WTC11 (cell line): ENCODE data around the gene TMTC2. TPM values are rescaled to one million over a fixed set of nuclear protein-coding genes. Genes with fewer than 3 reads are reported as not detected.

Experiments
- ATAC-seq: fragments of 200-7000 bp; cut with Tn5 transposase; 2 replicates; pipeline ENCODE4 v1.10.0; 2021; ENCODE audit warnings: mild to moderate bottlenecking, moderate library complexity
- CTCF ChIA-PET: fragments of 300-600 bp; sonication (Branson Sonifier 250); formaldehyde crosslinking; loops from one replicate; lab custom pipeline; 2021; ENCODE audit warnings: antibody characterized with exemption; lab: Charles Lee
- POLR2A ChIA-PET: fragments of 350-600 bp; sonication (Branson Sonifier 250); formaldehyde crosslinking; loops from one replicate; lab custom pipeline; 2021; ENCODE audit warnings: antibody characterized with exemption; lab: Charles Lee
- DNase-seq: peaks from one replicate; pipeline ENCODE4 v3.0.0; 2021; ENCODE audit warnings: low spot score
- H3K27ac Mint-ChIP-seq: 2 replicates; pipeline ENCODE4 v1.8.0; 2021; ENCODE audit warnings: mixed read lengths
- H3K27me3 Mint-ChIP-seq: 2 replicates; pipeline ENCODE4 v1.8.0; 2021; ENCODE audit warnings: low read depth, mild to moderate bottlenecking, moderate library complexity, mixed read lengths
- H3K36me3 Mint-ChIP-seq: 2 replicates; pipeline ENCODE4 v1.8.0; 2021; ENCODE audit warnings: mixed read lengths
- H3K4me1 Mint-ChIP-seq: 2 replicates; pipeline ENCODE4 v1.8.0; 2022; ENCODE audit warnings: mixed read lengths
- H3K4me3 Mint-ChIP-seq: 2 replicates; pipeline ENCODE4 v1.8.0; 2021; ENCODE audit warnings: mild to moderate bottlenecking, moderate library complexity, mixed read lengths
- H3K9me3 Mint-ChIP-seq: 2 replicates; pipeline ENCODE4 v1.8.0; 2021; ENCODE audit warnings: mixed read lengths
- ESRRA ChIP-seq: sonication (generic); formaldehyde crosslinking; IDR thresholded peaks from 2 replicates; pipeline ENCODE4 v1.8.1; 2022; ENCODE audit warnings: mild to moderate bottlenecking, missing genetic modification reagents, borderline replicate concordance
- FOXP4 ChIP-seq: sonication (generic); formaldehyde crosslinking; IDR thresholded peaks from 2 replicates; pipeline ENCODE4 v1.8.0; 2022; ENCODE audit warnings: mild to moderate bottlenecking, missing genetic modification reagents
- JUN ChIP-seq: sonication (generic); formaldehyde crosslinking; IDR thresholded peaks from 2 replicates; pipeline ENCODE4 v1.8.0; 2023; ENCODE audit warnings: mild to moderate bottlenecking, missing genetic modification reagents
- MYBL2 ChIP-seq: sonication (generic); formaldehyde crosslinking; IDR thresholded peaks from 2 replicates; pipeline ENCODE4 v1.8.1; 2023; ENCODE audit warnings: mild to moderate bottlenecking, moderate library complexity, missing genetic modification reagents
- NR2C2 ChIP-seq: sonication (generic); formaldehyde crosslinking; IDR thresholded peaks from 2 replicates; pipeline ENCODE4 v1.8.0; 2022; ENCODE audit warnings: mild to moderate bottlenecking, missing genetic modification reagents
- OVOL2 ChIP-seq: fragments of 250-450 bp; sonication (Bioruptor Pico); IDR thresholded peaks from 2 replicates; pipeline ENCODE4 v1.9.0; 2021; ENCODE audit warnings: mild to moderate bottlenecking, borderline replicate concordance
- SOX15 ChIP-seq: fragments of 250-450 bp; sonication (Bioruptor Pico); IDR thresholded peaks from 2 replicates; pipeline ENCODE4 v1.9.0; 2021; ENCODE audit warnings: mild to moderate bottlenecking
- TCF7 ChIP-seq: sonication (generic); formaldehyde crosslinking; IDR thresholded peaks from 2 replicates; pipeline ENCODE4 v1.8.0; 2022; ENCODE audit warnings: mild to moderate bottlenecking, low read depth, missing genetic modification reagents, moderate library complexity
- ZMAT4 ChIP-seq: fragments of 250-450 bp; sonication (Bioruptor Pico); IDR thresholded peaks from 2 replicates; pipeline ENCODE4 v1.9.0; 2021; ENCODE audit warnings: mild to moderate bottlenecking
- ZNF219 ChIP-seq: sonication (generic); formaldehyde crosslinking; IDR thresholded peaks from 2 replicates; pipeline ENCODE4 v1.8.0; 2023; ENCODE audit warnings: missing genetic modification reagents, mild to moderate bottlenecking, borderline replicate concordance
- ZNF232 ChIP-seq: sonication (generic); formaldehyde crosslinking; IDR thresholded peaks from 2 replicates; pipeline ENCODE4 v1.8.0; 2022; ENCODE audit warnings: mild to moderate bottlenecking, missing genetic modification reagents
- ZNF317 ChIP-seq: sonication (generic); formaldehyde crosslinking; IDR thresholded peaks from 2 replicates; pipeline ENCODE4 v1.8.1; 2023; ENCODE audit warnings: low read depth, mild to moderate bottlenecking, moderate library complexity, missing genetic modification reagents, borderline replicate concordance
- ZNF423 ChIP-seq: fragments of 250-450 bp; sonication (Bioruptor Pico); IDR thresholded peaks from 2 replicates; pipeline ENCODE4 v2.1.2; 2022; ENCODE audit warnings: mild to moderate bottlenecking, moderate library complexity
- ZNF425 ChIP-seq: fragments of 250-450 bp; sonication (Bioruptor Pico); conservative IDR thresholded peaks from 2 replicates; pipeline ENCODE4 v1.9.0; 2021; ENCODE audit warnings: mild to moderate bottlenecking
- total RNA-seq: library from RNA; stranded (reverse); gene quantifications from 3 replicates; pipeline ENCODE4 v1.2.3, GENCODE V29; 2021
- TF ChIP-seq, protein P1 (sequence below): fragments of 250-450 bp; sonication (Bioruptor Pico); IDR thresholded peaks from 2 replicates; pipeline ENCODE4 v1.9.0; 2021; ENCODE audit warnings: mild to moderate bottlenecking
- TF ChIP-seq, protein P2 (sequence below): sonication (generic); formaldehyde crosslinking; IDR thresholded peaks from 2 replicates; pipeline ENCODE4 v1.8.1; 2023; ENCODE audit warnings: mild to moderate bottlenecking, missing genetic modification reagents

Gene TMTC2
- total RNA-seq, 1 experiment from 2014 or later = 6.4 TPM

- TF ChIP-seq ZNF317 (CRISPR knock-in tag) (no peak), ZNF423 (CRISPR knock-in tag) (no peak), JUN (CRISPR knock-in tag) (no peak), ZNF219 (CRISPR knock-in tag) (no peak), ZNF425 (CRISPR knock-in tag) (no peak), MYBL2 (CRISPR knock-in tag) (no peak), NR2C2 (CRISPR knock-in tag) (no peak), FOXP4 (CRISPR knock-in tag) (no peak)
Observed at GRCh38 chr12:82971584-82971983, 284.9 kb downstream of the TMTC2 start (continued).

DNA sequence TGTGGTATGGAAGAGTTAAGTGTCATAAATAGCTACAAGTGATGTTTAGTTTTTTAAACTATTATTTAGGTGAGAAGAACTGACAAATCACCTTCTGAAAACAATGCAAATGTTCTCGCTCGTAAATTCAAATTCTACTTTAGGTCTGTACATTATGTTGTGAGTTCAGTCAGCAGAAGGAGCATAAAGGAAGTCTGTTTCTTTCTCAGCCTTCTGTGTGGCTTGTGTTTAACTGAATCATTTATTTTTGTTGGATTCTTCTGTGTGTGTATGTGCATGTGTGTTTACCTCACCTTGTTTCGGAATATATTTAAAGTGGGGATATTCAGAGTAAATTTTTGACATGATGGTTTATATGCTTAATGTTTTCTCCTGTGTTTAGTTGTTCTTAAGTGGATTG is 285.9 kb downstream of the TMTC2 start:
- CTCF ChIA-PET = interaction anchor here (1.1 kb wide), 1 partner anchor 287 kb away, joined by 3 read pairs; no protein-coding TSS in a partner anchor
- no peak for ATAC-seq
- no peak for DNase-seq
- TF ChIP-seq TCF7 (no peak), ZMAT4 (CRISPR knock-in tag) (no peak), ESRRA (no peak), OVOL2 (no peak), SOX15 (CRISPR knock-in tag) (no peak), ZNF232 (no peak)
- TF ChIP-seq, protein P1, sequence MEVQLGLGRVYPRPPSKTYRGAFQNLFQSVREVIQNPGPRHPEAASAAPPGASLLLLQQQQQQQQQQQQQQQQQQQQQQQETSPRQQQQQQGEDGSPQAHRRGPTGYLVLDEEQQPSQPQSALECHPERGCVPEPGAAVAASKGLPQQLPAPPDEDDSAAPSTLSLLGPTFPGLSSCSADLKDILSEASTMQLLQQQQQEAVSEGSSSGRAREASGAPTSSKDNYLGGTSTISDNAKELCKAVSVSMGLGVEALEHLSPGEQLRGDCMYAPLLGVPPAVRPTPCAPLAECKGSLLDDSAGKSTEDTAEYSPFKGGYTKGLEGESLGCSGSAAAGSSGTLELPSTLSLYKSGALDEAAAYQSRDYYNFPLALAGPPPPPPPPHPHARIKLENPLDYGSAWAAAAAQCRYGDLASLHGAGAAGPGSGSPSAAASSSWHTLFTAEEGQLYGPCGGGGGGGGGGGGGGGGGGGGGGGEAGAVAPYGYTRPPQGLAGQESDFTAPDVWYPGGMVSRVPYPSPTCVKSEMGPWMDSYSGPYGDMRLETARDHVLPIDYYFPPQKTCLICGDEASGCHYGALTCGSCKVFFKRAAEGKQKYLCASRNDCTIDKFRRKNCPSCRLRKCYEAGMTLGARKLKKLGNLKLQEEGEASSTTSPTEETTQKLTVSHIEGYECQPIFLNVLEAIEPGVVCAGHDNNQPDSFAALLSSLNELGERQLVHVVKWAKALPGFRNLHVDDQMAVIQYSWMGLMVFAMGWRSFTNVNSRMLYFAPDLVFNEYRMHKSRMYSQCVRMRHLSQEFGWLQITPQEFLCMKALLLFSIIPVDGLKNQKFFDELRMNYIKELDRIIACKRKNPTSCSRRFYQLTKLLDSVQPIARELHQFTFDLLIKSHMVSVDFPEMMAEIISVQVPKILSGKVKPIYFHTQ (CRISPR knock-in tag) = no peak
- TF ChIP-seq, protein P2, sequence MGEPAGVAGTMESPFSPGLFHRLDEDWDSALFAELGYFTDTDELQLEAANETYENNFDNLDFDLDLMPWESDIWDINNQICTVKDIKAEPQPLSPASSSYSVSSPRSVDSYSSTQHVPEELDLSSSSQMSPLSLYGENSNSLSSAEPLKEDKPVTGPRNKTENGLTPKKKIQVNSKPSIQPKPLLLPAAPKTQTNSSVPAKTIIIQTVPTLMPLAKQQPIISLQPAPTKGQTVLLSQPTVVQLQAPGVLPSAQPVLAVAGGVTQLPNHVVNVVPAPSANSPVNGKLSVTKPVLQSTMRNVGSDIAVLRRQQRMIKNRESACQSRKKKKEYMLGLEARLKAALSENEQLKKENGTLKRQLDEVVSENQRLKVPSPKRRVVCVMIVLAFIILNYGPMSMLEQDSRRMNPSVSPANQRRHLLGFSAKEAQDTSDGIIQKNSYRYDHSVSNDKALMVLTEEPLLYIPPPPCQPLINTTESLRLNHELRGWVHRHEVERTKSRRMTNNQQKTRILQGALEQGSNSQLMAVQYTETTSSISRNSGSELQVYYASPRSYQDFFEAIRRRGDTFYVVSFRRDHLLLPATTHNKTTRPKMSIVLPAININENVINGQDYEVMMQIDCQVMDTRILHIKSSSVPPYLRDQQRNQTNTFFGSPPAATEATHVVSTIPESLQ = no peak
- TF ChIP-seq, all 79 proteins: peak for 0
- Mint-ChIP-seq H3K4me3 (no peak overlapping the region), H3K36me3 (no peaks in the 10 kb centered on the region), H3K4me1 (peaks cover 3% of the 10 kb centered on the region; the same call in 1 of the 2 replicates), H3K9me3 (no peaks in the 10 kb centered on the region), H3K27me3 (no peaks in the 10 kb centered on the region), H3K27ac (no peak overlapping the region)
- POLR2A ChIA-PET = no interaction called here
